ENCODE data around the gene SAMD5. TPM values are rescaled to one million over a fixed set of nuclear protein-coding genes. Genes with fewer than 3 reads are reported as not detected.

Gene SAMD5
- polyA plus RNA-seq, 2 of the 4 experiments (the other 2 are of a cell fraction) = 0.79 to 2.0 TPM

DNA sequence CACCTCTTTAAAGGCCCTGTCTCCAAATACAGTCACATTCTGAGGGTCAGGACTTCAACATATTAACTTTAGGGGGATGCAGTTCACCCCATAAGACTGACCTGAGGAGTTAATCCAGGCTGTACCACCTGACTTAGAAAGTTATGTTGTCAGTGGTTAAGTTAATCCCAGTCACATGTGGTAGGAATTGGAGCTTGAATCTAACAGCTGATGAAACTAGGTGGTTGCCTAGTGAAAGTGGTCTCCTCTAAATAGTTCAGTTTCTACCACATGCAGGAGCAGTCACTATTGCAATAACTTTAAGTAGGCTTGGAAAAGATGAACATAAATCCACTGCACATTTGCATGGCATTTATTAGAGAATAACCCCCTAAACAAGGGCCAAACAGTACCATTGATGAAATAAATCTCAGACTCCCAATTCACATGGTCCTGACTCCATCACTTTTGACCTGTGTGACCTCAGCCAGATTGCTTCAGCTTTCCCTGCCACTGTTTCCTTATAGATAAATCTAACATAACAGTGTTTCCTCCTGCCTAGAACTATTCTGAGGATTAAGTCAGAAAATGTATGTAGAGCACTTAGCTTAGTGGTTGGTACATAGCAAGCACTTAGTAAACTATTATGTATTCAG is 20.1 kb downstream of the SAMD5 start:
- Histone ChIP-seq H3K27ac (no peak overlapping the region), H3K4me1 (0 out of 3 replicates have a peak, but pooled peaks cover 7% of the 10 kb centered on the region), H3K4me3 (no peak overlapping the region), H3K9me3 (no peaks in the 10 kb centered on the region), H3K4me2 (no peak overlapping the region)
- ChIA-PET CTCF (interaction anchor here (1.3 kb wide), 1 partner anchor 22 kb away, joined by 3 read pairs; no protein-coding TSS in a partner anchor), POLR2A (no interaction called here)
- TF ChIP-seq, protein P1, sequence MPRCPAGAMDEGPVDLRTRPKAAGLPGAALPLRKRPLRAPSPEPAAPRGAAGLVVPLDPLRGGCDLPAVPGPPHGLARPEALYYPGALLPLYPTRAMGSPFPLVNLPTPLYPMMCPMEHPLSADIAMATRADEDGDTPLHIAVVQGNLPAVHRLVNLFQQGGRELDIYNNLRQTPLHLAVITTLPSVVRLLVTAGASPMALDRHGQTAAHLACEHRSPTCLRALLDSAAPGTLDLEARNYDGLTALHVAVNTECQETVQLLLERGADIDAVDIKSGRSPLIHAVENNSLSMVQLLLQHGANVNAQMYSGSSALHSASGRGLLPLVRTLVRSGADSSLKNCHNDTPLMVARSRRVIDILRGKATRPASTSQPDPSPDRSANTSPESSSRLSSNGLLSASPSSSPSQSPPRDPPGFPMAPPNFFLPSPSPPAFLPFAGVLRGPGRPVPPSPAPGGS (IDR thresholded peaks at IDR 0.05) = no peak
- TF ChIP-seq, protein P2, sequence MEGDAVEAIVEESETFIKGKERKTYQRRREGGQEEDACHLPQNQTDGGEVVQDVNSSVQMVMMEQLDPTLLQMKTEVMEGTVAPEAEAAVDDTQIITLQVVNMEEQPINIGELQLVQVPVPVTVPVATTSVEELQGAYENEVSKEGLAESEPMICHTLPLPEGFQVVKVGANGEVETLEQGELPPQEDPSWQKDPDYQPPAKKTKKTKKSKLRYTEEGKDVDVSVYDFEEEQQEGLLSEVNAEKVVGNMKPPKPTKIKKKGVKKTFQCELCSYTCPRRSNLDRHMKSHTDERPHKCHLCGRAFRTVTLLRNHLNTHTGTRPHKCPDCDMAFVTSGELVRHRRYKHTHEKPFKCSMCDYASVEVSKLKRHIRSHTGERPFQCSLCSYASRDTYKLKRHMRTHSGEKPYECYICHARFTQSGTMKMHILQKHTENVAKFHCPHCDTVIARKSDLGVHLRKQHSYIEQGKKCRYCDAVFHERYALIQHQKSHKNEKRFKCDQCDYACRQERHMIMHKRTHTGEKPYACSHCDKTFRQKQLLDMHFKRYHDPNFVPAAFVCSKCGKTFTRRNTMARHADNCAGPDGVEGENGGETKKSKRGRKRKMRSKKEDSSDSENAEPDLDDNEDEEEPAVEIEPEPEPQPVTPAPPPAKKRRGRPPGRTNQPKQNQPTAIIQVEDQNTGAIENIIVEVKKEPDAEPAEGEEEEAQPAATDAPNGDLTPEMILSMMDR (IDR thresholded peaks at IDR 0.05) = no peak
- FAIRE-seq (no peak), DNase-seq (ENCODE audit: low read depth in 1 of 2, low spot score in 1 of 2) (no peak), ATAC-seq (no peak)

DNA sequence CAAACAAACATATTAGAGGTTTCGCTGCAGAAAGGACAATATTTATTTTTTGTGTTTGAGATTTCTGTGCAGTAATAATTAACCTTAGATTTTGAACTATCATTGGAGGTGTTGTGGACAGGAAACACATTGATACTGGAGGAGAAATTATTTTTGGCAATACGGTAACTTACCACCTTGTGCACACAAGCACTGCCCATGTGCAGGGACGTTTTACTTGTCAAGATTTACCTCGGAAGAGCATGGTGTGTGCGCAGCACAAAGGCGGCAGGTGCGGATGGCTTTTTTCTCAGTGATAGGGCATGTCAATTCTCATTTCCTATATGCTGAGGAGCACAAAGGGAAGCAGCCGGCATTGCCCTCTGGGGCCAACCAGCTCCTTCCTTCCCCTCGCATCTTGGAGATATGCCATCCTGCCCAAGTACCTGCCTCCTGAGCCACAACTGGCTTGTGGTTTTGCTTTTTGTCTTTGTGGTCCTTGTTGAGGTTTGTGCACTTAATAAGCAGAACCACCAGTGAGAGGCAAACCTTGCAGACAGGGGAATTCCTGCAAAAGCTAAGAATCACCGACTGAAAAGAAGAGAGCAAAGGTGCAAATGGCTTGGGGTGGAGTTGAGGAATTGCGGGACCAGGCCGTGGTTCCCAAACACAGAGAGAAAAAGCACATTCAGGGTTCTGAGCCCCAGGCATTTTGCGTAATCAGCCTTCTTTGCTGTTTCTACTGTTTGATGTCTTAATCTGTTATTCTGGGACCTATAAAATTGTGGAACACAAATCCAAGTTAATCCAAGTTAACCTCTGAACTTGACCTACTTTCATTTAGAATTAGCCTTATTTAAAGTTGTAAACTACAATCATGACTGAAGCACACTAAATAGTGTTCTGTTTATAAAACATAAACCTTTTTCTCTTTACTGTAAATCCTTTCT is 21.9 kb downstream of the SAMD5 start:
- no peak for FAIRE-seq
- H3K4me2 ChIP-seq = peak overlapping the region; percentile 30; the same call in 1 of the 3 replicates
- ATAC-seq = no peak; a peak in 1 of 6 replicates
- ChIA-PET CTCF (no interaction called here), POLR2A (no interaction called here)
- TF ChIP-seq RFX5 (IDR thresholded peaks at IDR 0.05) = no peak
- no peak for TF ChIP-seq NFE2L2 (conservative IDR thresholded peaks at IDR 0.05; ENCODE audit: low read length)
- no peak for TF ChIP-seq ZSCAN20 (CRISPR knock-in tag; IDR thresholded peaks at IDR 0.05)
- TF ChIP-seq, protein P3, sequence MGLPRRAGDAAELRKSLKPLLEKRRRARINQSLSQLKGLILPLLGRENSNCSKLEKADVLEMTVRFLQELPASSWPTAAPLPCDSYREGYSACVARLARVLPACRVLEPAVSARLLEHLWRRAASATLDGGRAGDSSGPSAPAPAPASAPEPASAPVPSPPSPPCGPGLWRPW (IDR thresholded peaks at IDR 0.05) = no peak
- no peak for TF ChIP-seq RCOR1 (IDR thresholded peaks at IDR 0.05; ENCODE audit: low read depth, low read length)
- no peak for TF ChIP-seq CHD2 (IDR thresholded peaks at IDR 0.05; ENCODE audit: low read length, partially characterized antibody)
- no peak for TF ChIP-seq JUNB (IDR thresholded peaks at IDR 0.05)
- no peak for TF ChIP-seq ZNF302 (CRISPR knock-in tag; IDR thresholded peaks at IDR 0.05)
- TF ChIP-seq MAZ (IDR thresholded peaks at IDR 0.05; ENCODE audit: borderline replicate concordance, low read depth, low read length) = no peak
- TF ChIP-seq FOXS1 (CRISPR knock-in tag; IDR thresholded peaks at IDR 0.05) = no peak
- TF ChIP-seq HEYL (CRISPR knock-in tag; IDR thresholded peaks at IDR 0.05) = no peak
- H3K27ac ChIP-seq = no peak overlapping the region
- WGBS (ENCODE audit: missing lambda C conversion rate) = 45% methylated on average over 13 of the region's 13 CpGs
- H3K4me3 ChIP-seq = no peak overlapping the region
- H3K9me3 ChIP-seq = no peaks in the 10 kb centered on the region
- peak in 1 of 2 experiments; percentile 9 for DNase-seq (ENCODE audit: low read depth in 1 of 2, low spot score in 1 of 2)
- H3K4me1 ChIP-seq = 0 out of 3 replicates have a peak, but pooled peaks cover 7% of the 10 kb centered on the region

DNA sequence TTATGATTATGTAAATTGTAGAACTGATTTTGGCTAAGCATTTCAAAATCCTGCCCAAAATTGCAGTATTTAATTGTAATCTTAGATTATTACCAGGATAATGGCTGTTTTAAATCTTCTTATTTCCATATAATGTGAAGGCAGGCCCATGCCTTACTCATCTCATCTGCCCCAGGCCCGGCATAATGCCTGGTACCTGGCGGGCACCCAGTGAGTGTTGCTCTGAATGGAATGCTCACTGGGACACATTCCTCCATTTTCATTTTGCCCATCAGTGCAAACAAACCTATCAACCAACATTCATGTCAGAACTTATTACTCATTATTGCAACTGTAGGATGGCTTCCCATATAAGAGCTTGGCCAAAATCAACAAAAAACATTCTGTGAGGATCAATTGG is 22.8 kb downstream of the SAMD5 start:
- no peak overlapping the region for H3K4me2 ChIP-seq
- CTCF ChIA-PET = no interaction called here

More for the DNA sequence above, 22.8 kb downstream of the SAMD5 start:
- no peak for TF ChIP-seq MAZ (IDR thresholded peaks at IDR 0.05; ENCODE audit: borderline replicate concordance, low read depth, low read length)
- Histone ChIP-seq H3K9me3 (no peaks in the 10 kb centered on the region), H3K27ac (no peak overlapping the region), H3K4me1 (0 out of 3 replicates have a peak, but pooled peaks cover 7% of the 10 kb centered on the region), H3K4me3 (no peak overlapping the region)
- WGBS (ENCODE audit: missing lambda C conversion rate) = 94% methylated on average over 2 of the region's 2 CpGs
- DNase-seq (ENCODE audit: low read depth in 1 of 2, low spot score in 1 of 2) = no peak
- ATAC-seq = no peak
- no peak for FAIRE-seq
- POLR2A ChIA-PET = no interaction called here
